ENCODE data around the gene NDUFS8. TPM values are rescaled to one million over a fixed set of nuclear protein-coding genes. Genes with fewer than 3 reads are reported as not detected.

The NDUFS8 gene
- total and polyA plus RNA-seq, 2 experiments from 2014 or later = 175 to 308 TPM

DNA sequence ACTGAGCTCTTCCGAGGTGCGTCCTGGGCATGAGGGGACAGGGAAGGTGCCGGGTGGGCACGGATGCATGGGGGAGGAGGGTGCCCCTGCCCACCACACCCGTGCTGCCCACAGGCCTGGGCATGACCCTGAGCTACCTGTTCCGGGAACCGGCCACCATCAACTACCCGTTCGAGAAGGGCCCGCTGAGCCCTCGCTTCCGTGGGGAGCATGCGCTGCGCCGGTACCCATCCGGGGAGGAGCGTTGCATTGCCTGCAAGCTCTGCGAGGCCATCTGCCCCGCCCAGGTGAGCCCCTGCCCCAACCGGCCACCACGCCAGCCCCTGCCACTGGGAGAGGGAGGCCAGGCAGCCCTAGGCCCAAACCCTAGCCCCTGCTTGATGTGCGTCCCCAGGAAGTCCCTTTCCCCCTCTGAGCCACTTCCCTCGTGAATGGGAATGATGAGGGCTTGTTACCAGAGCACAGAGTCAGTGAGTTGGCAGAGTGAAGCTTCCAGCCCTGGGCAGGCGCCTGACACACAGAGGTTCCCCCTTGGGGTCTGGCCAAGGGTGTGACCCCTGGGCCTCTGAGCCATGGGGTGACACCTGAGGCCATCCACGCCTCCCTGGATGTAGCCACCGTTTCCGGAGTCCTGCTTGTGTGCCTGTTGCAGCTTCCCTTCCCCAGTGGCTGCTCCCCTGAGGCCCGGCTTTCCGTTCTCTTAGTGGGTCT lies 2.7 kb downstream of the NDUFS8 start:
- H3K4me1 ChIP-seq (ENCODE audit: insufficient read depth) = peaks cover 6% of the 10 kb centered on the region; the same call in 1 of the 2 replicates
- TF ChIP-seq EZH2 (IDR thresholded peaks at IDR 0.05; ENCODE audit: low read depth, unreplicated experiment) (no peak), ZNF114 (CRISPR knock-in tag; IDR thresholded peaks at IDR 0.05) (no peak), CREB1 (CRISPR knock-in tag; IDR thresholded peaks at IDR 0.05; ENCODE audit: low read depth) (no peak), ZNF331 (CRISPR knock-in tag; IDR thresholded peaks at IDR 0.05; ENCODE audit: low read depth) (no peak), EZH2phosphoT487 (IDR thresholded peaks at IDR 0.05; ENCODE audit: unreplicated experiment) (no peak), POLR2AphosphoS5 (IDR thresholded peaks at IDR 0.05; ENCODE audit: low read depth) (no peak), STAT1 (IDR thresholded peaks at IDR 0.05; ENCODE audit: unreplicated experiment) (no peak), NANOG (IDR thresholded peaks at IDR 0.05; ENCODE audit: borderline replicate concordance) (no peak), JUNB (IDR thresholded peaks at IDR 0.05; ENCODE audit: unreplicated experiment) (no peak)
- TF ChIP-seq, protein P1, sequence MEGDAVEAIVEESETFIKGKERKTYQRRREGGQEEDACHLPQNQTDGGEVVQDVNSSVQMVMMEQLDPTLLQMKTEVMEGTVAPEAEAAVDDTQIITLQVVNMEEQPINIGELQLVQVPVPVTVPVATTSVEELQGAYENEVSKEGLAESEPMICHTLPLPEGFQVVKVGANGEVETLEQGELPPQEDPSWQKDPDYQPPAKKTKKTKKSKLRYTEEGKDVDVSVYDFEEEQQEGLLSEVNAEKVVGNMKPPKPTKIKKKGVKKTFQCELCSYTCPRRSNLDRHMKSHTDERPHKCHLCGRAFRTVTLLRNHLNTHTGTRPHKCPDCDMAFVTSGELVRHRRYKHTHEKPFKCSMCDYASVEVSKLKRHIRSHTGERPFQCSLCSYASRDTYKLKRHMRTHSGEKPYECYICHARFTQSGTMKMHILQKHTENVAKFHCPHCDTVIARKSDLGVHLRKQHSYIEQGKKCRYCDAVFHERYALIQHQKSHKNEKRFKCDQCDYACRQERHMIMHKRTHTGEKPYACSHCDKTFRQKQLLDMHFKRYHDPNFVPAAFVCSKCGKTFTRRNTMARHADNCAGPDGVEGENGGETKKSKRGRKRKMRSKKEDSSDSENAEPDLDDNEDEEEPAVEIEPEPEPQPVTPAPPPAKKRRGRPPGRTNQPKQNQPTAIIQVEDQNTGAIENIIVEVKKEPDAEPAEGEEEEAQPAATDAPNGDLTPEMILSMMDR (conservative IDR thresholded peaks at IDR 0.05; ENCODE audit: low read depth in 2 of 2) = no peak
- TF ChIP-seq, protein P2, sequence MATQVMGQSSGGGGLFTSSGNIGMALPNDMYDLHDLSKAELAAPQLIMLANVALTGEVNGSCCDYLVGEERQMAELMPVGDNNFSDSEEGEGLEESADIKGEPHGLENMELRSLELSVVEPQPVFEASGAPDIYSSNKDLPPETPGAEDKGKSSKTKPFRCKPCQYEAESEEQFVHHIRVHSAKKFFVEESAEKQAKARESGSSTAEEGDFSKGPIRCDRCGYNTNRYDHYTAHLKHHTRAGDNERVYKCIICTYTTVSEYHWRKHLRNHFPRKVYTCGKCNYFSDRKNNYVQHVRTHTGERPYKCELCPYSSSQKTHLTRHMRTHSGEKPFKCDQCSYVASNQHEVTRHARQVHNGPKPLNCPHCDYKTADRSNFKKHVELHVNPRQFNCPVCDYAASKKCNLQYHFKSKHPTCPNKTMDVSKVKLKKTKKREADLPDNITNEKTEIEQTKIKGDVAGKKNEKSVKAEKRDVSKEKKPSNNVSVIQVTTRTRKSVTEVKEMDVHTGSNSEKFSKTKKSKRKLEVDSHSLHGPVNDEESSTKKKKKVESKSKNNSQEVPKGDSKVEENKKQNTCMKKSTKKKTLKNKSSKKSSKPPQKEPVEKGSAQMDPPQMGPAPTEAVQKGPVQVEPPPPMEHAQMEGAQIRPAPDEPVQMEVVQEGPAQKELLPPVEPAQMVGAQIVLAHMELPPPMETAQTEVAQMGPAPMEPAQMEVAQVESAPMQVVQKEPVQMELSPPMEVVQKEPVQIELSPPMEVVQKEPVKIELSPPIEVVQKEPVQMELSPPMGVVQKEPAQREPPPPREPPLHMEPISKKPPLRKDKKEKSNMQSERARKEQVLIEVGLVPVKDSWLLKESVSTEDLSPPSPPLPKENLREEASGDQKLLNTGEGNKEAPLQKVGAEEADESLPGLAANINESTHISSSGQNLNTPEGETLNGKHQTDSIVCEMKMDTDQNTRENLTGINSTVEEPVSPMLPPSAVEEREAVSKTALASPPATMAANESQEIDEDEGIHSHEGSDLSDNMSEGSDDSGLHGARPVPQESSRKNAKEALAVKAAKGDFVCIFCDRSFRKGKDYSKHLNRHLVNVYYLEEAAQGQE (IDR thresholded peaks at IDR 0.05; ENCODE audit: unreplicated experiment) = no peak
- TF ChIP-seq, protein P3, sequence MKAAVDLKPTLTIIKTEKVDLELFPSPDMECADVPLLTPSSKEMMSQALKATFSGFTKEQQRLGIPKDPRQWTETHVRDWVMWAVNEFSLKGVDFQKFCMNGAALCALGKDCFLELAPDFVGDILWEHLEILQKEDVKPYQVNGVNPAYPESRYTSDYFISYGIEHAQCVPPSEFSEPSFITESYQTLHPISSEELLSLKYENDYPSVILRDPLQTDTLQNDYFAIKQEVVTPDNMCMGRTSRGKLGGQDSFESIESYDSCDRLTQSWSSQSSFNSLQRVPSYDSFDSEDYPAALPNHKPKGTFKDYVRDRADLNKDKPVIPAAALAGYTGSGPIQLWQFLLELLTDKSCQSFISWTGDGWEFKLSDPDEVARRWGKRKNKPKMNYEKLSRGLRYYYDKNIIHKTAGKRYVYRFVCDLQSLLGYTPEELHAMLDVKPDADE (IDR thresholded peaks at IDR 0.05) = no peak
- TF ChIP-seq, protein P4, sequence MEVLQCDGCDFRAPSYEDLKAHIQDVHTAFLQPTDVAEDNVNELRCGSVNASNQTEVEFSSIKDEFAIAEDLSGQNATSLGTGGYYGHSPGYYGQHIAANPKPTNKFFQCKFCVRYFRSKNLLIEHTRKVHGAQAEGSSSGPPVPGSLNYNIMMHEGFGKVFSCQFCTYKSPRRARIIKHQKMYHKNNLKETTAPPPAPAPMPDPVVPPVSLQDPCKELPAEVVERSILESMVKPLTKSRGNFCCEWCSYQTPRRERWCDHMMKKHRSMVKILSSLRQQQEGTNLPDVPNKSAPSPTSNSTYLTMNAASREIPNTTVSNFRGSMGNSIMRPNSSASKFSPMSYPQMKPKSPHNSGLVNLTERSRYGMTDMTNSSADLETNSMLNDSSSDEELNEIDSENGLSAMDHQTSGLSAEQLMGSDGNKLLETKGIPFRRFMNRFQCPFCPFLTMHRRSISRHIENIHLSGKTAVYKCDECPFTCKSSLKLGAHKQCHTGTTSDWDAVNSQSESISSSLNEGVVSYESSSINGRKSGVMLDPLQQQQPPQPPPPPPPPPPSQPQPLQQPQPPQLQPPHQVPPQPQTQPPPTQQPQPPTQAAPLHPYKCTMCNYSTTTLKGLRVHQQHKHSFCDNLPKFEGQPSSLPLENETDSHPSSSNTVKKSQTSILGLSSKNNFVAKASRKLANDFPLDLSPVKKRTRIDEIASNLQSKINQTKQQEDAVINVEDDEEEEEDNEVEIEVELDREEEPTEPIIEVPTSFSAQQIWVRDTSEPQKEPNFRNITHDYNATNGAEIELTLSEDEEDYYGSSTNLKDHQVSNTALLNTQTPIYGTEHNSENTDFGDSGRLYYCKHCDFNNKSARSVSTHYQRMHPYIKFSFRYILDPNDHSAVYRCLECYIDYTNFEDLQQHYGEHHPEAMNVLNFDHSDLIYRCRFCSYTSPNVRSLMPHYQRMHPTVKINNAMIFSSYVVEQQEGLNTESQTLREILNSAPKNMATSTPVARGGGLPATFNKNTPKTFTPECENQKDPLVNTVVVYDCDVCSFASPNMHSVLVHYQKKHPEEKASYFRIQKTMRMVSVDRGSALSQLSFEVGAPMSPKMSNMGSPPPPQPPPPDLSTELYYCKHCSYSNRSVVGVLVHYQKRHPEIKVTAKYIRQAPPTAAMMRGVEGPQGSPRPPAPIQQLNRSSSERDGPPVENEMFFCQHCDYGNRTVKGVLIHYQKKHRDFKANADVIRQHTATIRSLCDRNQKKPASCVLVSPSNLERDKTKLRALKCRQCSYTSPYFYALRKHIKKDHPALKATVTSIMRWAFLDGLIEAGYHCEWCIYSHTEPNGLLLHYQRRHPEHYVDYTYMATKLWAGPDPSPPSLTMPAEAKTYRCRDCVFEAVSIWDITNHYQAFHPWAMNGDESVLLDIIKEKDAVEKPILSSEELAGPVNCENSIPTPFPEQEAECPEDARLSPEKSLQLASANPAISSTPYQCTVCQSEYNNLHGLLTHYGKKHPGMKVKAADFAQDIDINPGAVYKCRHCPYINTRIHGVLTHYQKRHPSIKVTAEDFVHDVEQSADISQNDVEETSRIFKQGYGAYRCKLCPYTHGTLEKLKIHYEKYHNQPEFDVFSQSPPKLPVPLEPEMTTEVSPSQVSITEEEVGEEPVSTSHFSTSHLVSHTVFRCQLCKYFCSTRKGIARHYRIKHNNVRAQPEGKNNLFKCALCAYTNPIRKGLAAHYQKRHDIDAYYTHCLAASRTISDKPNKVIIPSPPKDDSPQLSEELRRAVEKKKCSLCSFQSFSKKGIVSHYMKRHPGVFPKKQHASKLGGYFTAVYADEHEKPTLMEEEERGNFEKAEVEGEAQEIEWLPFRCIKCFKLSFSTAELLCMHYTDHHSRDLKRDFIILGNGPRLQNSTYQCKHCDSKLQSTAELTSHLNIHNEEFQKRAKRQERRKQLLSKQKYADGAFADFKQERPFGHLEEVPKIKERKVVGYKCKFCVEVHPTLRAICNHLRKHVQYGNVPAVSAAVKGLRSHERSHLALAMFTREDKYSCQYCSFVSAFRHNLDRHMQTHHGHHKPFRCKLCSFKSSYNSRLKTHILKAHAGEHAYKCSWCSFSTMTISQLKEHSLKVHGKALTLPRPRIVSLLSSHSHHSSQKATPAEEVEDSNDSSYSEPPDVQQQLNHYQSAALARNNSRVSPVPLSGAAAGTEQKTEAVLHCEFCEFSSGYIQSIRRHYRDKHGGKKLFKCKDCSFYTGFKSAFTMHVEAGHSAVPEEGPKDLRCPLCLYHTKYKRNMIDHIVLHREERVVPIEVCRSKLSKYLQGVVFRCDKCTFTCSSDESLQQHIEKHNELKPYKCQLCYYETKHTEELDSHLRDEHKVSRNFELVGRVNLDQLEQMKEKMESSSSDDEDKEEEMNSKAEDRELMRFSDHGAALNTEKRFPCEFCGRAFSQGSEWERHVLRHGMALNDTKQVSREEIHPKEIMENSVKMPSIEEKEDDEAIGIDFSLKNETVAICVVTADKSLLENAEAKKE (CRISPR knock-in tag; IDR thresholded peaks at IDR 0.05) = no peak
- no peak overlapping the region for H3K4me3 ChIP-seq
- ATAC-seq (no peak), DNase-seq (ENCODE audit: low spot score) (no peak)
- H3K79me2 ChIP-seq (replicated peaks; ENCODE audit: insufficient read depth) = peaks cover 13% of the 10 kb centered on the region
- peaks cover 5% of the 10 kb centered on the region; the same call in 1 of the 2 replicates for H3F3A ChIP-seq (replicated peaks; ENCODE audit: low read depth)
- H3K27me3 ChIP-seq (ENCODE audit: insufficient read depth) = no peaks in the 10 kb centered on the region
- no peak overlapping the region for H3K4me2 ChIP-seq
- peaks cover 16% of the 10 kb centered on the region for H3K4me1 Mint-ChIP-seq
- no peak overlapping the region for H3K27ac Mint-ChIP-seq
- H3K36me3 ChIP-seq (ENCODE audit: insufficient read depth) = peaks cover 6% of the 10 kb centered on the region; the same call in 1 of the 2 replicates
- H3K27me3 Mint-ChIP-seq (ENCODE audit: insufficient read depth, low read depth, poor library complexity) = peaks cover 24% of the 10 kb centered on the region
- no peak overlapping the region for H3K27ac ChIP-seq (ENCODE audit: low read depth)
- no peaks in the 10 kb centered on the region for H3K9me2 ChIP-seq (ENCODE audit: insufficient read depth)
- no peak overlapping the region for H2AFZ ChIP-seq
- H3K36me3 Mint-ChIP-seq (ENCODE audit: low read depth) = peaks cover 15% of the 10 kb centered on the region
- no peaks in the 10 kb centered on the region for H3K9me3 Mint-ChIP-seq
- H4K20me1 ChIP-seq (replicated peaks; ENCODE audit: insufficient read depth) = no peaks in the 10 kb centered on the region
- H3K4me3 Mint-ChIP-seq = no peak overlapping the region

Data from GM23338 (cell line).